ENCODE data around the gene RNF14. TPM values are rescaled to one million over a fixed set of nuclear protein-coding genes. Genes with fewer than 3 reads are reported as not detected.
"Not testable (repeated sequence)": the region's sequence is repeated elsewhere in the genome, so short reads cannot be mapped to it uniquely, and the experiment has no call there.

The RNF14 gene, protein sequence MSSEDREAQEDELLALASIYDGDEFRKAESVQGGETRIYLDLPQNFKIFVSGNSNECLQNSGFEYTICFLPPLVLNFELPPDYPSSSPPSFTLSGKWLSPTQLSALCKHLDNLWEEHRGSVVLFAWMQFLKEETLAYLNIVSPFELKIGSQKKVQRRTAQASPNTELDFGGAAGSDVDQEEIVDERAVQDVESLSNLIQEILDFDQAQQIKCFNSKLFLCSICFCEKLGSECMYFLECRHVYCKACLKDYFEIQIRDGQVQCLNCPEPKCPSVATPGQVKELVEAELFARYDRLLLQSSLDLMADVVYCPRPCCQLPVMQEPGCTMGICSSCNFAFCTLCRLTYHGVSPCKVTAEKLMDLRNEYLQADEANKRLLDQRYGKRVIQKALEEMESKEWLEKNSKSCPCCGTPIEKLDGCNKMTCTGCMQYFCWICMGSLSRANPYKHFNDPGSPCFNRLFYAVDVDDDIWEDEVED
- 10 to 100 TPM; 44.9 to 45.4 TPM for total RNA-seq

DNA sequence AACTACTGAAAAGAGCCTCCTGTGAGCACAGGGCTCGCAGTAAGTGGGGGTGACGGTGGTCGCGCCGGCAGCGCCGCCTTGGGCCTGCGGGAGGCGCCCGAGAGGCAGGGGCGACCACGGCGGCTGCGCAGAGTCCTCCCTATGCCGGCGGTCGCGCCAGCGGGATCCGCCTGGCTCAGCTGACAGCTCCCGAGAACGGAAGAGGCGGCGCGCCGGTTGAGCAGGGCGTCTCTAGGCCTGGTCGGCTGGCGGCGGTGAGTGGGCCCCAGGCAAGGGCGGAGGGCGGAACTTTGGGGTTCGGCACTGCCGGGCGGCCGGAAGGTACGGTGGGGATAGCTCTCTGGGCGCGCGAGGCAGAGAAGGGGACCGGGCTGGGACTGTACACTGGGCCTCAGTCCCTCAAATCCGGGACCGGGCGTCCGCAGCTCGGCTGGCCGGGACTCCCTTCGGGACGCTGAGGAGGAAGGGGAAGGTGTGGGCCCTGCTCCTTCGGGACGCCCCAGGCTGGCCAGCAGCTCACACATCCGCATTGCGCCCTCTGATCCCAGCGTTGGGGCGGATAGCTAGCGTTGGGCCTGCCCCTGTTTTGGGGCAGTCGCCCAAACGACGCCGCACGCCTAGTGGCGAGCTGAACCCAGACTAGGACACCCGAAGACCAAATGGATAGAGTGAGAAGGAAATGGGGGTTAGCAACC is at the start of gene RNF14:
Gene RNF14, plus strand, starts transcription at position 192 of the 695 bp plus-strand sequence. CDS start 4,484 bp downstream, outside the sequence.
- H3K27me3 Mint-ChIP-seq, result no peaks in the 10 kb centered on the region
- peaks cover 18% of the 10 kb centered on the region for H3K36me3 Mint-ChIP-seq
- peaks cover 28% of the 10 kb centered on the region for H3K4me1 Mint-ChIP-seq
- peak within 1 kb of the TSS; percentile 95 for H3K27ac Mint-ChIP-seq
- DNase-seq, result peak; percentile 99
- no peaks in the 10 kb centered on the region for H3K9me3 Mint-ChIP-seq
- peak within 1 kb of the TSS; percentile 94 for H3K4me3 Mint-ChIP-seq

DNA sequence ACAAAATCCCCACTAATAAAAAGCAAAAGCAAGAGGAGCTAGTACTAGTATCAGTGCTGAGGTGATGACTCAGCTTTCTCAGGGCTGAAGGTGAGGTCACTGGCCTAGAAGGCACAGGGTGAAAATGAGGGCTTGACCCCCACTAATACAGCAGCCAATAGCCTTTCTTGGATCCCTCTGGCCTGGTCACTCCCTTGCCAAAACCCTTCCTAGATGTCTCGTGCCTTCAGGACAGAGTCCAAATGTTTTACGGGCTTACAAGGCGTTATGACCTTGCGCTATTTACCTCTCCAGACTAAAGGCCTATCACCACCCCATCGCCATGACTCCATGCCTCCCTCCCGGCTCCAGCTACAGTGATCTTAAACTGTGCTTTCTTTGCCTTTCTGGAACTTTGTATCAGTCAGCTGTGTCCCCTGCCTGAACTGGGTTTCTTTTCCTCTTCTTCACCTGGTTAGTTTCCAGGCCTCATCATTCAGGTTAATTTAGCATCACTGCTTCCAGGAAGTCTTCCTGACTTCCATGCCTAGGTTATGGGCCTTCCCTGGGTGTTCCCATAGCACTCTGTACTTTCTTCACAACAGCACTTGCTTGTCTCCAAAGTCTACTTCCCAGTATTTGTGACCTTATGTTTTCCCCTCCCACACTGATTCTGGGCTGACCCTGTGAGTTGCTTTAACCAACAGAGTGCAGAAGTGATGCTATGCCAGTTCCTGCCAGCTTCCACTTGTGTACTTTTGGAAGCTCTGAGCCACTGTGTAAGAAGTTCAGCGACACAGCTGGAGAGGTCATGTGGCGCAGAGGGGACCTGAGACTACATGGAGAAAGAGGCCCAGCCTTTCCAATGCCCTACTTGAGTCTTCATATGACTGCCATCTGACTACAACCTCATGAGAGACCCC is 49.4 kb upstream of the RNF14 start:
- H3K9me3 Mint-ChIP-seq, result no peaks in the 10 kb centered on the region
- DNase-seq, result no peak
- H3K36me3 Mint-ChIP-seq, result peaks cover 3% of the 10 kb centered on the region
- peaks cover 6% of the 10 kb centered on the region for H3K4me1 Mint-ChIP-seq
- peaks cover 14% of the 10 kb centered on the region for H3K27me3 Mint-ChIP-seq
- H3K4me3 Mint-ChIP-seq, result no peak overlapping the region
- H3K27ac Mint-ChIP-seq, result no peak overlapping the region

DNA sequence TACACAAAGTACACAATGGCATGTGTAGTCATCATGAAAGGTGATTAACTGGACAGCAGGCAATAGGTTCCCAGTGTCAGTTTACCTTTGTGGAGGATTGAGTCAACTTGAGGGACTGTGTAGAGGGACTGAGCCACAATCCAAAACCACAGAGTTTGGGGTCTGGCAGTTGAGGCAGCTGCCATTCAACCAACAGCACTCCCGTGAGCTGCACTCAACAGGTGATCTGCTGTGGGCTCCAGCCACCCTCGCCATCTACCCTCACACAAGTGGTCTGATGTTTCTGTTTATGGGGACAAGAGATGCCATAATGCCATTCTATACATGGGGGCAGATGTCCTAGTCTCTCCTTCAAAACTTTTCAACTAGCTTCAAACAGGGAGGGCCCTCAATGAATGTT is 48.1 kb upstream of the RNF14 start:
- H3K27me3 Mint-ChIP-seq, result peaks cover 7% of the 10 kb centered on the region
- no peak overlapping the region for H3K4me3 Mint-ChIP-seq
- DNase-seq, result no peak
- no peak overlapping the region for H3K27ac Mint-ChIP-seq
- peaks cover 10% of the 10 kb centered on the region for H3K36me3 Mint-ChIP-seq
- peaks cover 10% of the 10 kb centered on the region for H3K4me1 Mint-ChIP-seq
- H3K9me3 Mint-ChIP-seq, result no peaks in the 10 kb centered on the region

DNA sequence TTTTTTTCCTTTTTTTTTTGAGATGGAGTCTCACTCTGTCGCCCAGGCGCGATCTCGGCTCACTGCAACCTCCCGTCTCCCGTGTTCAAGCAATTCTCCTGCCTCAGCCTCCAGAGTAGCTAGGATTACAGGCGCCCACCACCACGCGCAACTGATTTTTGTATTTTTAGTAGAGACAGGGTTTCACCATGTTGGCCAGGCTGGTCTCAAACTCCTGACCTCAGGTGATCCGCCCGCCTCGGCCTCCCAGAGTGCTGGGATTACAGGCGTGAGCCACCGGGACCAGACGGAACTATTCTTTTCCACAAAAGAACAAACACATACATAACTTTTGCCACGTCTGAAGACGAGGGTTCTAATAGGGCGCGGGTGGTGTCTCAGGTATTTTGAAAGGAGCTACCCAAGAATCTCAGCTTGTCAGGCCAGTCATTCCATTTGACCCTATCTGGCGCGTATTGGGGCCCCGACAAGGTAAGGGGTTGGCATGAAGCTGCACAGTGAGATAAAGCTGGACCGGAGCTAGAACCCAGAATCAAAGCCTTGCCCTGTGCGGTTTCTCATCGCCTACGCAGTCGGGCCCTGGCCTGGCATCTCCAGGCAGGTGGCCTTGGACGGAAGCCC is 46.0 kb upstream of the RNF14 start:
- DNase-seq, H3K27me3 Mint-ChIP-seq, H3K9me3 Mint-ChIP-seq: not testable (repeated sequence)
- Mint-ChIP-seq H3K27ac (peak overlapping the region; percentile 86), H3K36me3 (peaks cover 21% of the 10 kb centered on the region), H3K4me1 (peaks cover 19% of the 10 kb centered on the region), H3K4me3 (peak overlapping the region; percentile 88)

DNA sequence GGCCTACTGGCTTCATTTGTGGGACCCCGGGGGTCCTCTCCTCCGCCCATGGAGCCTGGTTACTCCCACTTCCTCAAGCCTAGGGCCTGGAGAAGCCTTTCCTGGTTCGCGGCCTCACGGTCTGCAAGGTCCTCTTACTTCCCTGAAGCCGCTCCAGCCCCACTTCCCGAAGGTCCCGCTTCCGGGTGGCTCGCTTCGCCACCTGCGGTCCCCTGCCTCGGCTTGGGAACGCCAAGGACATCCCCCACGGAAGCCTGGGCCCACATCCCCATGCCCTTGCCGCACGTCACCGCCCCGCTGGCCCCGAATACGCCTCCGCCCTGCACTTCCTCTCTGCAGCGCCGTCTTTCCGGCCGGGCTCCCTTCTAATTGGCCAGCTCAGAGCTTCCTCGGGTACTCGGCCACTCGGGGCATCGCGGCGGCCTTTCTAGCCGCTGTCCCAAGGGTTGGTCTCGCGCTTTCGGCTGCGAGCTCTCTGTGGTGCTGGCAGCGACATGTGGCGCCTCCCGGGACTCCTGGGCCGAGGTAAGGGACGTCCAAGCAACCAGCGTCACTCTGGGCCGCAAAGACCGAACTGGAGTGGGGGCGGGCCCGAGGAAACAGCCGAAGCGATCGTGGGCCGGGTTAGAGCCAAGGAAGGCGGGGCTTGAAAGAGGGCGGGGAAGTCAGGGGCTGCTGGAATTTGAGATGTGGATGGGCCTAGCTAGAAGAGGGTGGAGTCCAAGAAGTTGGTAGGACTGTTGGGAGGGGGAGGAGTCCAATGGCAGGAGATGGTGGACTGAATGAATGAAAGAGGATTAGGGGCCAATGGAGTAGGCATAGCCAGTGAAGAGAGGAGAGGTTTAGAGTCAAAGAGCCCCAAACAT is 45.2 kb upstream of the RNF14 start, which contains the start of gene DELE1:
Gene DELE1, plus strand, starts transcription at position 424 of the 866 bp plus-strand sequence. Its CDS starts 71 bp downstream, at position 495.
- no peaks in the 10 kb centered on the region for H3K9me3 Mint-ChIP-seq
- H3K4me1 Mint-ChIP-seq, result peaks cover 20% of the 10 kb centered on the region
- H3K27me3 Mint-ChIP-seq, result no peaks in the 10 kb centered on the region
- DNase-seq, result peak; percentile 93
- H3K36me3 Mint-ChIP-seq, result peaks cover 23% of the 10 kb centered on the region
- peak within 1 kb of the TSS; percentile 88 for H3K4me3 Mint-ChIP-seq
- peak within 1 kb of the TSS; percentile 86 for H3K27ac Mint-ChIP-seq

DNA sequence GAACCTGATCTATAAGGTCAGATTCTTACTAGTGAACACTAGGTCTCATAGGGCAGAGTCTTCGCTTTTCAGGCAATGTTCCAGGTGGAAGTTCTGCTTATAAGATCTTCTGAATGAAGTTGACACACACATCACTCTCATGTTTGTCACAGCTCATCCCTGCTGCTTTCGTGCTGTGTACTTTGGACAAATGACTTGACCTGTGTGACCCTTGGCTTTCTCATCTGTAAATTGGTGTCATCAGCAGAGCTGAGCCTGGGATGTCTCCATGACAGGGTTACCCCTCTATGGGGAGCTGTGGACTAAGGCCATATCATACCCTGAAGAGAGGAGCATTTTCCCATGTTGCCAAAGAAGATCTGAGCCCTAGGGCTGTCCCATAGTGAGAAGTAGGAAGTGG is 42.5 kb upstream of the RNF14 start:
- Mint-ChIP-seq H3K9me3 (no peaks in the 10 kb centered on the region), H3K27ac (peak overlapping the region; percentile 11), H3K4me1 (peaks cover 20% of the 10 kb centered on the region), H3K36me3 (peaks cover 31% of the 10 kb centered on the region), H3K27me3 (no peaks in the 10 kb centered on the region), H3K4me3 (no peak overlapping the region)
- no peak for DNase-seq

DNA sequence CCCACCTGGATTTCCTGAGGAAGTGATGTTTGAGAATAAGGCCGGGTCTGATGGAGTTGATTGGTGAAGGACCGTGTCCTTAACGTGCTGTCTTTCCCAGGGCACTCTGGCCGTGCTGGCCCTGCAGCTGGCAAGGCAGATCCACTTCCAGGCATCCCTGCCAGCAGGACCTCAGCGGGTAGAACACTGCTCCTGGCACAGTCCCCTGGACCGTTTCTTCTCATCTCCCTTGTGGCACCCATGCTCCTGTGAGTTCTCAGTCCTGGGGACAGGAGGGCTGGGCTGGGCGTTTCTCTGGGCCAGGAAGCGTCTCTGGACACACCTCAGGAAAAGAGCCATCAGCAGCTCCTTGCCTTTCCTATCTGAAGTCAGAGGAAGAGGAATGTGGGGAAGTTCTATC is 40.9 kb upstream of the RNF14 start:
- H3K9me3 Mint-ChIP-seq, result no peaks in the 10 kb centered on the region
- H3K36me3 Mint-ChIP-seq, result peaks cover 34% of the 10 kb centered on the region
- H3K27ac Mint-ChIP-seq, result no peak overlapping the region
- H3K4me1 Mint-ChIP-seq, result peaks cover 17% of the 10 kb centered on the region
- H3K27me3 Mint-ChIP-seq, result no peaks in the 10 kb centered on the region
- DNase-seq, result no peak
- H3K4me3 Mint-ChIP-seq, result no peak overlapping the region

DNA sequence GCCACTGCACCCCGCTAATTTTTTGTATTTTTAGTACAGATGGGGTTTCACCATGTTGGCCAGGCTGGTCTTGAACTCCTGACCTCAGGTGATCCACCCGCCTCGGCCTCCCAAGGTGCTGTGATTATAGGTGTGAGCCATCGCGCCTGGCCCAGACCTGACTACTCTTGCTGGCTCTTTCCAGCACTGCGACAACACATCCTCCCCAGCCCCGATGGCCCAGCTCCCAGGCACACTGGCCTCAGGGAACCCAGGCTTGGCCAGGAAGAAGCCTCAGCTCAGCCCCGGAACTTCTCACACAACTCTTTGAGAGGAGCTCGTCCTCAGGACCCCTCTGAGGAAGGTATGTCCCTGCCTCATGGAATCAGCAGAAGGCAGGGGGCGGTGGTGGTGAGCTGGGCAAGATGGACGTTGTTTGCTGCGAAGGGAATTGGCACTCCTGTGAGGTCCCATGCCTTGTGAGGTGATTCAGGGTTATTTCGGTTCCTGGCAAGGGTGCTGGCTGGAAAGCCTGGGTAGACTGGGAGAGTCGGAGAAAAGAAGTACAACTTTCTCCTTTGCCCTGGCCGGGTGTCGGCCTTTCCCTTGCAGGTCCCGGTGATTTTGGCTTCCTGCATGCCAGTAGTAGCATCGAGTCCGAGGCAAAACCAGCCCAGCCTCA is 39.4 kb upstream of the RNF14 start:
- Mint-ChIP-seq H3K4me1 (peaks cover 15% of the 10 kb centered on the region), H3K4me3 (no peak overlapping the region), H3K9me3 (no peaks in the 10 kb centered on the region), H3K36me3 (peaks cover 32% of the 10 kb centered on the region), H3K27me3 (no peaks in the 10 kb centered on the region), H3K27ac (no peak overlapping the region)
- DNase-seq, result no peak

DNA sequence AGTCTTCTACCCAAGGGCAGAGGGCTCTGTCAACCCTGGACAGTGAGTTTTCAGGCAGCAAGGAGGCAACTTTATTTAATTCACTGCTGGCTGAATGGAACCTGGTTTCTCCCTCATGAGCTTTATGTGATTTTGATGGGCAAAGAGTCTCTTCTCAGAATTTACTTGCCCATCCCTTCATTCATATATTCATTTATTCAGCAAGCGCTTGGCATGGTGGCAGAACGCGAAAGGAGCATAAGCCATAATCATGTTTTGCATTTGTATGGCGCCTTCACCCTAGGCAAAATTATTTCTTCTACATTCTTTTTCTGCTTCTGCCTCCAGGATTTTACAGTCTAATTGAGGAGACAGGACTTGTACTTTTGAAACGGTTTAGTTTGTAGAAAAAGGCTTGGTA is 37.2 kb upstream of the RNF14 start:
- H3K36me3 Mint-ChIP-seq, result peaks cover 22% of the 10 kb centered on the region
- H3K4me3 Mint-ChIP-seq, result no peak overlapping the region
- H3K9me3 Mint-ChIP-seq, result no peaks in the 10 kb centered on the region
- H3K27me3 Mint-ChIP-seq, result no peaks in the 10 kb centered on the region
- no peak overlapping the region for H3K27ac Mint-ChIP-seq
- no peak for DNase-seq
- H3K4me1 Mint-ChIP-seq, result peaks cover 7% of the 10 kb centered on the region

DNA sequence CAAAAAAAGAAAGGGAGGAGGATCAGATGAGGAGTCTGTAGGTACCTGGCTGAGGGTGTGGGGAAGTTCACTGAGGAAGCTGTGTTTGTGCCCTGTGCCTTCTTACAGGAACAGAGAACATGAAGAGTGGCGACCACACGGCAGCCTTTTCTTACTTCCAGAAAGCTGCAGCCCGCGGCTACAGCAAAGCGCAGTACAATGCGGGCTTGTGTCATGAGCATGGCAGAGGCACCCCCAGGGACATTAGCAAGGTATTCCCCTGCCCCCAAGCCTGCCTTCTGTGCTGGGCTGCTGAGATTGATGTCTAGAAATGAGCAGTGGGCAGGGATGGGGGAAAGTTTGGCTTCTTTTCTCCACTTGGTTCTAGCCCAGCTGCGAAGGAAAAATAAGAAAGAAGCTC is 35.8 kb upstream of the RNF14 start:
- Mint-ChIP-seq H3K27ac (no peak overlapping the region), H3K4me3 (no peak overlapping the region), H3K9me3 (no peaks in the 10 kb centered on the region), H3K4me1 (no peaks in the 10 kb centered on the region), H3K36me3 (peaks cover 14% of the 10 kb centered on the region), H3K27me3 (no peaks in the 10 kb centered on the region)
- no peak for DNase-seq

DNA sequence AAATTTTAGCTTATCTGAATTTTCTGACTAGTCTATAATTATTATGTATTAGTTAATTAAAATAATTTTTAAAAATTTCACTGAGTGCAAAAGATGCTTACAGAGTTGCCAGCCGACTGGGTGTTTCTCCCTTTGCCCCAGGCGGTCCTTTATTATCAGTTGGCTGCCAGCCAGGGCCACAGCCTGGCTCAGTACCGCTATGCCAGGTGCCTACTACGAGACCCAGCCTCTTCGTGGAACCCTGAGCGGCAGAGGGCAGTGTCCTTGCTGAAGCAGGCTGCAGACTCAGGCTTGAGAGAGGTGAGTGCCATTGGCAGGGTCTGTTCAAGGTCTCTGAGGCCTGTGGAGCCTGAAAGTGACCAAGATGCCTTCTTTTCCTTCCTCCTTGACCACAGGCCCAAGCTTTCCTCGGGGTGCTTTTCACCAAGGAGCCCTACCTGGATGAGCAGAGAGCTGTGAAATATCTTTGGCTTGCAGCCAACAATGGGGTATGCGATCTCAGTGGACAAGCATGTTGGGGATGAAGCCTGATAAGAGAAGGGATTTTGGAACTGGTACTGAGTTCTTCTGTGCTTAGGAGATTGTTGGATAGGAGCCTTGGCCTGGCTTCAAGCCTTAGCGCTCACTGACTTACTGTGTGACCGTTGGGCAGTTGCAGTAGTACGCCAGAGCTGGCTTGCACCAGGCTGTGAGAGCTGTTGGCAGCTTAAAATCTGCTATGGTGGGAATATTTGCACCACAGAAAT is 34.6 kb upstream of the RNF14 start:
- no peak overlapping the region for H3K4me3 Mint-ChIP-seq
- no peaks in the 10 kb centered on the region for H3K4me1 Mint-ChIP-seq
- H3K27me3 Mint-ChIP-seq, result no peaks in the 10 kb centered on the region
- H3K36me3 Mint-ChIP-seq, result peaks cover 10% of the 10 kb centered on the region
- H3K27ac Mint-ChIP-seq, result no peak overlapping the region
- no peak for DNase-seq
- H3K9me3 Mint-ChIP-seq, result no peaks in the 10 kb centered on the region

DNA sequence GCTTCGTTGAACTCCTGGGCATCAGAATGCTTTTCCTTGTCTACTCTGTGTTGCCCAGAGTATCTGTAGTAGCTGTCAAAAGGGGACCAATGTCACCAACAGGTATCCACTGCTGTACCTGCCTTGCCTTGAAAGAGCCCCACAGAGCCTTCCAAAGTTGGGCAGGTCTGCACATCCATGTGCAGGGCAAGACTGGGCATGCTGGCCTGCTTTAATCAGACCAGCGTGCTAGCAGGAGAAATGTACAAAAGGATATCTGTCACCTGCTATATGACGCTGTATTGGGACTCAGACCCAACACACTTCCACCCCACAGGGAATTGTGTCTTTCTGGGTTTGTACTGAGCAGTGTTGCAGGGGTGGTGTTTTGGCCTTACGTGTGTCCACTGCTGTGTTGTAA is 33.4 kb upstream of the RNF14 start:
- Mint-ChIP-seq H3K27me3 (no peaks in the 10 kb centered on the region), H3K4me3 (no peak overlapping the region), H3K9me3 (no peaks in the 10 kb centered on the region), H3K27ac (no peak overlapping the region), H3K4me1 (no peaks in the 10 kb centered on the region), H3K36me3 (peaks cover 10% of the 10 kb centered on the region)
- no peak for DNase-seq

Data from activated naive CD8-positive, alpha-beta T cell treated with anti-CD3 and anti-CD28 coated beads for 36 hours (primary cell).